ENCODE measurements around the gene OR10Z1. TPM values are rescaled to one million over a fixed set of nuclear protein-coding genes. Genes with fewer than 3 reads are reported as not detected.

The OR10Z1 gene
- total RNA-seq, 4 donors from 2014 or later, result not detected

DNA sequence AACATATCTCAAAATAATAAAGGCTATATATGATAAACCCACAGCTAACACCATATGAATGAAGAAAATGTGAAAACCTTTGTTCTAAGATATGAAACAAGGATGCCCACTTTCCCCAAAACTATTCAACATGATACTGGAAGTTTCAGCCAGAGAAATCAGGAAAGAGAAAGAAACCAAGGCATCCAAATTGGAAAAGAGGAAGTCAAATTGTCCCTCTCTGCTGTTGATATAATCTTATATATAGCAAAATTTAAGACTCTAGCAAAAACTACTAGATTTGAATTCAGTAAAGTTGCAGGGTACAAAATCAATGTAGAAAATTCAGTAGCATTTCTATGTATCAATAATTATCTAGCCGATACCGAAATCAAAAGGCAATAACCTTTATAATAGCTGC lies 4.3 kb upstream of the OR10Z1 start:
- H3K27me3 ChIP-seq, result no peaks in the 10 kb centered on the region
- no peaks in the 10 kb centered on the region for H3K36me3 ChIP-seq
- TF ChIP-seq, protein P1, sequence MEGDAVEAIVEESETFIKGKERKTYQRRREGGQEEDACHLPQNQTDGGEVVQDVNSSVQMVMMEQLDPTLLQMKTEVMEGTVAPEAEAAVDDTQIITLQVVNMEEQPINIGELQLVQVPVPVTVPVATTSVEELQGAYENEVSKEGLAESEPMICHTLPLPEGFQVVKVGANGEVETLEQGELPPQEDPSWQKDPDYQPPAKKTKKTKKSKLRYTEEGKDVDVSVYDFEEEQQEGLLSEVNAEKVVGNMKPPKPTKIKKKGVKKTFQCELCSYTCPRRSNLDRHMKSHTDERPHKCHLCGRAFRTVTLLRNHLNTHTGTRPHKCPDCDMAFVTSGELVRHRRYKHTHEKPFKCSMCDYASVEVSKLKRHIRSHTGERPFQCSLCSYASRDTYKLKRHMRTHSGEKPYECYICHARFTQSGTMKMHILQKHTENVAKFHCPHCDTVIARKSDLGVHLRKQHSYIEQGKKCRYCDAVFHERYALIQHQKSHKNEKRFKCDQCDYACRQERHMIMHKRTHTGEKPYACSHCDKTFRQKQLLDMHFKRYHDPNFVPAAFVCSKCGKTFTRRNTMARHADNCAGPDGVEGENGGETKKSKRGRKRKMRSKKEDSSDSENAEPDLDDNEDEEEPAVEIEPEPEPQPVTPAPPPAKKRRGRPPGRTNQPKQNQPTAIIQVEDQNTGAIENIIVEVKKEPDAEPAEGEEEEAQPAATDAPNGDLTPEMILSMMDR (IDR thresholded peaks at IDR 0.05), result no peak
- TF ChIP-seq POLR2A (IDR thresholded peaks at IDR 0.05), result no peak
- H3K9me3 ChIP-seq, result no peaks in the 10 kb centered on the region
- DNase-seq, result no peak
- intact Hi-C loops (cut with DNase I; ENCODE audit: low total_unique reads), result no loop called here
- H3K4me1 ChIP-seq, result no peaks in the 10 kb centered on the region
- no peak overlapping the region for H3K4me3 ChIP-seq
- no peak overlapping the region for H3K27ac ChIP-seq

DNA sequence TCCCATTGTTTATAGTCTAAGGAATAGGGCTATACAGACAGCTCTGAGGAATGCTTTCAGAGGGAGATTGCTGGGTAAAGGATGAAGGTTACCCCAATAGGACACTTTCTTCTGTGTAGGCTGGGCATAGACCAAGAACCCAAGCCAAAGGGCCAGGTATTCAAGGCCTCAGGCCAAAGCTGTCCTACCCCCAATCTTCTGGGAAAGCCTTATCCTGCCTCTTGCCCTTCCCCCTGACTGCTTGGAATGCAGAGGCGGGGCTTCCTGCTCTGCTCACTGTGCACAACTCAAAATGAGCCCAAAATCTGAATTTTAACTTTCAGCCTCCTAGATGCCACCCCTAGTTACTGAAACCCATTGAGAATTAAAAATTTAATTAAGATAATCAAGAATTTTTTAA lies 2.2 kb downstream of the OR10Z1 start:
- no peaks in the 10 kb centered on the region for H3K9me3 ChIP-seq
- H3K4me3 ChIP-seq, result no peak overlapping the region
- no peak for DNase-seq
- no peaks in the 10 kb centered on the region for H3K27me3 ChIP-seq
- TF ChIP-seq, protein P1 (IDR thresholded peaks at IDR 0.05), result no peak
- no peak for TF ChIP-seq POLR2A (IDR thresholded peaks at IDR 0.05)
- intact Hi-C loops (cut with DNase I; ENCODE audit: low total_unique reads), result no loop called here
- no peaks in the 10 kb centered on the region for H3K36me3 ChIP-seq
- H3K27ac ChIP-seq, result no peak overlapping the region
- H3K4me1 ChIP-seq, result no peaks in the 10 kb centered on the region

DNA sequence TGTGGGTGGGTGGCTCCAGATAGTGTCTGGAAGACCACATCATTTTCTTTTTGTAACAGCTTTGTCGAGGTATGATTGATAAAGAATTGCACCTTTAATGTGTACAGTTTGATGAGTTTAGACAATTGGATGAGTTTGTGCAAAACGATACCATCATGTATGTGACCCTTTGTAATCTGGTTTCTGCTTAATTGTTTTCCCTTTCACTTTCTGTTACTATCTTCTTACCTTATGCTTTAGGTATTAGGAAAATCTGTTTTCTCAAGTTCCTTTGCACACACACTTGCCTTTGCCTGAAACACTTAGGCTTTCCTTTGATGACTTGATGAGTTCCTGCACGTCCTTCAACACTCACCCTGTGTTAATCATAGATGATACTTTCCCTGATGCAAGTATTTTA lies 6.8 kb downstream of the OR10Z1 start:
- Histone ChIP-seq H3K4me3 (no peak overlapping the region), H3K36me3 (no peaks in the 10 kb centered on the region), H3K27me3 (no peaks in the 10 kb centered on the region), H3K9me3 (no peaks in the 10 kb centered on the region), H3K27ac (no peak overlapping the region), H3K4me1 (no peaks in the 10 kb centered on the region)
- no peak for TF ChIP-seq POLR2A (IDR thresholded peaks at IDR 0.05)
- TF ChIP-seq, protein P1 (IDR thresholded peaks at IDR 0.05), result no peak
- intact Hi-C loops (cut with DNase I; ENCODE audit: low total_unique reads), result no loop called here
- no peak for DNase-seq

DNA sequence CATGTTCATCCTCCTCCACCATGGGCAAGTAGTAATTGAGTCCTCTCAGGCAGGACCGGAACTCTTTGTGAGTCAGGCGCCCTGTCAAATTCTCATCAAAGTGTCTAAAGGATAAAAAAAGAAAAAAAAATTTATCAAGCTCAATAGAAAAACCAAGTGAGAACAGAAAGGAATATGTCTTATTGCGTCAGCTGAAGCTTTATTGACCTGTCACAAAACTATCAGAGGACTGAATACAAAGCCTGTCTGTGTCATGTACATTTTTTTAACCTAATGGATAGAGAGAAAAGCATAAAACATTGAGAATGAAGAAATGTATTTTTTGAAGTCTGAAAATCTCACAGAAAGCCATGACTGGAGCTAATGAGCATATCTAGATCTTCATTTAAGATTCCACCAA lies 8.7 kb downstream of the OR10Z1 start:
- Histone ChIP-seq H3K27ac (no peak overlapping the region), H3K4me3 (no peak overlapping the region), H3K9me3 (no peaks in the 10 kb centered on the region), H3K27me3 (no peaks in the 10 kb centered on the region), H3K36me3 (no peaks in the 10 kb centered on the region), H3K4me1 (no peaks in the 10 kb centered on the region)
- no peak for DNase-seq
- TF ChIP-seq POLR2A (IDR thresholded peaks at IDR 0.05), result no peak
- TF ChIP-seq, protein P1 (IDR thresholded peaks at IDR 0.05), result no peak
- intact Hi-C loops (cut with DNase I; ENCODE audit: low total_unique reads), result no loop called here

DNA sequence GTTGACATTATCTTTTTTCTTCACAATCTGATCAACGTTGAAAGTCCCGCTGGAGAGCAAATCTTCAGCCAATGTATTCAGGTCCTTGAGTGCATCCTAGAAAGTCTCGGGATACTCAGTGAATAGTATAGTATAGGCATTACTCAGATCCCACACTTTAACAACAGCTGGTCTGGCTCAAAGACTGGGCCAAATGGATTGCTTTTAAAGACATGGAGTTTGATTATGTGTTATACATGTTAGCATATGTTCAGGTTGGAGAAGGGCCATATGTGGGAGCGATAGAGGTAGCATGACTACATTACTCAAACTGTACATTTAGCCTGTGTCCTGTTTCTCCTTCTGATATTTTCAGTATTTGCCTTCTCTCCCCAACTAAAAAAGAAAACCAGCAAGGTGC lies 33.1 kb downstream of the OR10Z1 start:
- Histone ChIP-seq H3K27me3 (no peaks in the 10 kb centered on the region), H3K4me3 (no peak overlapping the region), H3K4me1 (no peaks in the 10 kb centered on the region), H3K36me3 (no peaks in the 10 kb centered on the region), H3K27ac (no peak overlapping the region), H3K9me3 (no peaks in the 10 kb centered on the region)
- intact Hi-C loops (cut with DNase I; ENCODE audit: low total_unique reads), result no loop called here
- DNase-seq, result no peak
- TF ChIP-seq, protein P1 (IDR thresholded peaks at IDR 0.05), result no peak
- TF ChIP-seq POLR2A (IDR thresholded peaks at IDR 0.05), result no peak

All from uterus (tissue), 4 donors.